Spleen (tissue), 11 donors: ENCODE data around the gene SMIM35. TPM values are rescaled to one million over a fixed set of nuclear protein-coding genes. Genes with fewer than 3 reads are reported as not detected.
A peak's percentile ranks its signal among the peaks of the same experiment; 100 is the strongest.

Experiments used
- DNase-seq: peaks from one replicate; pipeline ENCODE4 v3.0.0-alpha.2; 2020
- H3K27ac ChIP-seq, 8 donors: fragments of 200-600 bp; sonication (generic) in 7 of 8; 1 replicate in 4 of 8; 2 replicates in 4 of 8; pipeline versions ENCODE4 v1.5.0 to v1.8.0; 2016 to 2021; ENCODE audit warnings: inconsistent platforms in 4 of 8, mild to moderate bottlenecking in 4 of 8, moderate library complexity in 1 of 8
- H3K27me3 ChIP-seq, 7 donors: fragments of 200-600 bp; sonication (generic) in 6 of 7; replicated peaks in 1 of 7; 1 replicate in 4 of 7; 2 replicates in 3 of 7; pipeline versions ENCODE4 v1.5.0 to v1.8.0; 2016 to 2021; ENCODE audit warnings: inconsistent platforms in 3 of 7, mild to moderate bottlenecking in 1 of 7
- H3K36me3 ChIP-seq, 6 donors: fragments of 200-600 bp; sonication (generic) in 5 of 6; 1 replicate in 4 of 6; 2 replicates in 2 of 6; pipeline versions ENCODE4 v1.5.0 to v1.8.0; 2016 to 2021; ENCODE audit warnings: inconsistent platforms in 2 of 6
- H3K4me1 ChIP-seq, 6 donors: fragments of 200-600 bp; sonication (generic) in 5 of 6; 1 replicate in 3 of 6; 2 replicates in 3 of 6; pipeline versions ENCODE4 v1.5.0 to v1.8.0; 2016 to 2021; ENCODE audit warnings: inconsistent platforms in 3 of 6
- H3K4me3 ChIP-seq, 8 donors: fragments of 200-600 bp; sonication (generic) in 7 of 8; 1 replicate in 4 of 8; 2 replicates in 4 of 8; pipeline versions ENCODE4 v1.5.0 to v1.8.0; 2016 to 2021; ENCODE audit warnings: inconsistent platforms in 4 of 8, mild to moderate bottlenecking in 4 of 8, moderate library complexity in 2 of 8
- H3K9me3 ChIP-seq, 8 donors: fragments of 200-600 bp; sonication (generic) in 7 of 8; 1 replicate in 4 of 8; 2 replicates in 4 of 8; pipeline versions ENCODE4 v1.5.0 to v1.8.0; 2016 to 2021; ENCODE audit warnings: inconsistent platforms in 4 of 8
- POLR2A ChIP-seq, 3 donors: fragments of 450-650 bp; IDR thresholded peaks; one replicate each; pipeline ENCODE4 v1.5.1; 2017; ENCODE audit warnings: antibody characterized with exemption in 3 of 3, mild to moderate bottlenecking in 1 of 3
- POLR2AphosphoS5 ChIP-seq, 3 donors: sonication (generic); formaldehyde crosslinking; IDR thresholded peaks; one replicate each; pipeline ENCODE4 v1.5.1; 2017; ENCODE audit warnings: antibody characterized with exemption in 3 of 3
- WGBS, 5 donors: extraction: QIAGEN DNeasy Blood & Tissue Kit in 3 of 5; methylation state at CpG; one replicate each; pipeline versions ENCODE4 v1.1.5 to v1.1.7; 2013 to 2018; 5-methylcytosine and 5-hydroxymethylcytosine counted together
- intact Hi-C: fragments of 100-400 bp; cut with DNase I; formaldehyde crosslinking; loops from one replicate; pipeline ENCODE4 v1.15.0; 2023; ENCODE audit warnings: low total_unique reads
- polyA plus RNA-seq, 3 donors: library from polyadenylated mRNA; stranded (reverse); fragments of 200-250 nt; gene quantifications; one replicate each; pipeline ENCODE4 v1.2.1, GENCODE V29; 2013
- total RNA-seq, 7 donors: library from RNA; depleted of rRNA in 3 of 7; stranded (reverse); fragments of >200 nt in 3 of 7; fragmentation: NEBNext Ultra II Directional in 4 of 7; extraction: Animal tissue kit (Norgen Biotek cat#: 25700) in 4 of 7; gene quantifications; one replicate each; pipeline versions ENCODE4 v1.1.0 to v1.2.1, GENCODE V29; 2016 to 2021
- TF ChIP-seq, protein P1 (sequence below), 11 experiments: fragments of 200-600 bp in 7 of 11; fragments of 450-650 bp in 4 of 11; sonication (generic) in 4 of 11; IDR thresholded peaks in 8 of 11; conservative IDR thresholded peaks in 3 of 11; 1 replicate in 7 of 11; 2 replicates in 4 of 11; pipeline versions ENCODE4 v1.4.0 to v1.8.0; 2016 to 2021; ENCODE audit warnings: antibody characterized with exemption in 11 of 11, inconsistent platforms in 4 of 11, mild to moderate bottlenecking in 1 of 11
- donor health status: healthy with polysubstance abuse.
- donor health status: DM: no; HTN: no; CAD: no; lungs with moderate emphysema.
- donor health status: DM: no; HTN: no; CAD: no.
- donor health status: Bipolar disorder and iron deficiency.
- donor health status: healthy.
- donor health status: DM: no; HTN: no; CAD: no.
- donor health status: DM: yes; HTN: yes; CAD: no.

Gene SMIM35
- total and polyA plus RNA-seq, 10 donors = 0.16 to 1.3 (median 0.39) TPM

- H3K4me3 ChIP-seq = peak overlapping the region in 1 of 8 donors; percentile 37
- peaks cover 0 to 5% (median 0%) of the 10 kb centered on the region in 8 donors for H3K9me3 ChIP-seq
- TF ChIP-seq POLR2A (IDR thresholded peaks at IDR 0.05) (peak in 2 of 3 donors; percentile 12 to 21), POLR2AphosphoS5 (IDR thresholded peaks at IDR 0.05) (peak; percentile 60 to 74 (median 66))
- TF ChIP-seq, protein P1, sequence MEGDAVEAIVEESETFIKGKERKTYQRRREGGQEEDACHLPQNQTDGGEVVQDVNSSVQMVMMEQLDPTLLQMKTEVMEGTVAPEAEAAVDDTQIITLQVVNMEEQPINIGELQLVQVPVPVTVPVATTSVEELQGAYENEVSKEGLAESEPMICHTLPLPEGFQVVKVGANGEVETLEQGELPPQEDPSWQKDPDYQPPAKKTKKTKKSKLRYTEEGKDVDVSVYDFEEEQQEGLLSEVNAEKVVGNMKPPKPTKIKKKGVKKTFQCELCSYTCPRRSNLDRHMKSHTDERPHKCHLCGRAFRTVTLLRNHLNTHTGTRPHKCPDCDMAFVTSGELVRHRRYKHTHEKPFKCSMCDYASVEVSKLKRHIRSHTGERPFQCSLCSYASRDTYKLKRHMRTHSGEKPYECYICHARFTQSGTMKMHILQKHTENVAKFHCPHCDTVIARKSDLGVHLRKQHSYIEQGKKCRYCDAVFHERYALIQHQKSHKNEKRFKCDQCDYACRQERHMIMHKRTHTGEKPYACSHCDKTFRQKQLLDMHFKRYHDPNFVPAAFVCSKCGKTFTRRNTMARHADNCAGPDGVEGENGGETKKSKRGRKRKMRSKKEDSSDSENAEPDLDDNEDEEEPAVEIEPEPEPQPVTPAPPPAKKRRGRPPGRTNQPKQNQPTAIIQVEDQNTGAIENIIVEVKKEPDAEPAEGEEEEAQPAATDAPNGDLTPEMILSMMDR (IDR thresholded peaks at IDR 0.05 in 8 of 11, conservative IDR thresholded peaks at IDR 0.05 in 3 of 11) = peak in 1 of 11 experiments; percentile 9
- H3K27ac ChIP-seq = peak overlapping the region; percentile 67 to 98 (median 90)
- intact Hi-C loops = no loop called here
- DNase-seq = peak; percentile 83
- H3K4me1 ChIP-seq = peaks cover 43 to 100% (median 90%) of the 10 kb centered on the region in 6 donors
- H3K27me3 ChIP-seq = no peaks in the 10 kb centered on the region
- H3K36me3 ChIP-seq = peaks cover 0 to 32% (median 22%) of the 10 kb centered on the region in 6 donors
- WGBS, 5 donors = 41 to 49% (median 44%) methylated on average over 7 of the region's 7 CpGs
Observed at GRCh38 chr11:118002541-118003423, 84.0 kb downstream of the SMIM35 start.

GRCh38 chr11:118002010-118002540 is 84.7 kb downstream of the SMIM35 start:
- peak; percentile 72 for DNase-seq
- peaks cover 39 to 100% (median 84%) of the 10 kb centered on the region in 6 donors for H3K4me1 ChIP-seq
- H3K27ac ChIP-seq = peak overlapping the region; percentile 67 to 98 (median 90)

GRCh38 chr11:118001494-118001971 is 85.2 kb downstream of the SMIM35 start:
- no peak for DNase-seq
- H3K4me3 ChIP-seq = no peak overlapping the region
- intact Hi-C loops = no loop called here
- H3K27me3 ChIP-seq = no peaks in the 10 kb centered on the region
- TF ChIP-seq POLR2A (IDR thresholded peaks at IDR 0.05) (no peak), POLR2AphosphoS5 (IDR thresholded peaks at IDR 0.05) (peak in 1 of 3 donors; percentile 59)
- TF ChIP-seq, protein P1 (IDR thresholded peaks at IDR 0.05 in 8 of 11, conservative IDR thresholded peaks at IDR 0.05 in 3 of 11) = no peak
- H3K9me3 ChIP-seq = peaks cover 0 to 5% (median 0%) of the 10 kb centered on the region in 8 donors
- H3K4me1 ChIP-seq = peaks cover 34 to 100% (median 82%) of the 10 kb centered on the region in 6 donors
- H3K27ac ChIP-seq = peak overlapping the region; percentile 67 to 98 (median 90)
- 35 to 50% (median 43%) methylated on average over 5 of the region's 5 CpGs for WGBS, 5 donors
- H3K36me3 ChIP-seq = peaks cover 0 to 45% (median 34%) of the 10 kb centered on the region in 6 donors

More at GRCh38 chr11:118002010-118002540, 84.7 kb downstream of the SMIM35 start:
- Histone ChIP-seq H3K9me3 (peaks cover 0 to 5% (median 0%) of the 10 kb centered on the region in 8 donors), H3K36me3 (peaks cover 0 to 40% (median 29%) of the 10 kb centered on the region in 6 donors), H3K27me3 (no peaks in the 10 kb centered on the region), H3K4me3 (no peak overlapping the region)
- TF ChIP-seq, protein P1 (IDR thresholded peaks at IDR 0.05 in 8 of 11, conservative IDR thresholded peaks at IDR 0.05 in 3 of 11) = no peak
- peak in 2 of 3 donors; percentile 8 to 42 for TF ChIP-seq POLR2AphosphoS5 (IDR thresholded peaks at IDR 0.05)
- WGBS, 5 donors = 58 to 81% (median 68%) methylated on average over 6 of the region's 6 CpGs
- intact Hi-C loops = no loop called here
